GM10847 (cell line): ENCODE results near the gene BHLHE23.

Experiments used
- POLR2A ChIP-seq: IDR thresholded peaks from 2 replicates; pipeline ENCODE4 v1.6.1; 2011; ENCODE audit not compliant: insufficient read length; ENCODE audit errors: extremely low read depth

Gene BHLHE23

GRCh38 chr20:63006540-63007359 is at the start of gene BHLHE23:
Gene BHLHE23, minus strand, starts transcription at chr20:63006964. Its CDS starts 190 bp downstream, at chr20:63006774.
- no peak for TF ChIP-seq POLR2A

GRCh38 chr20:63055575-63056235 is 48.9 kb upstream of the BHLHE23 start:
- TF ChIP-seq POLR2A = no peak

- TF ChIP-seq POLR2A = no peak
Observed at GRCh38 chr20:63054681-63055240, 48.0 kb upstream of the BHLHE23 start.

GRCh38 chr20:63054103-63054474 is 47.3 kb upstream of the BHLHE23 start:
- no peak for TF ChIP-seq POLR2A

- TF ChIP-seq POLR2A = no peak
Observed at GRCh38 chr20:63053432-63054102, 46.8 kb upstream of the BHLHE23 start.

- no peak for TF ChIP-seq POLR2A
Observed at GRCh38 chr20:63052571-63053431, 46.0 kb upstream of the BHLHE23 start.

GRCh38 chr20:63051911-63052310 is 45.1 kb upstream of the BHLHE23 start:
- no peak for TF ChIP-seq POLR2A

- TF ChIP-seq POLR2A = no peak
Observed at GRCh38 chr20:63051186-63051860, 44.6 kb upstream of the BHLHE23 start.

GRCh38 chr20:63050406-63050805 is 43.6 kb upstream of the BHLHE23 start:
- no peak for TF ChIP-seq POLR2A

GRCh38 chr20:63049561-63050221 is 42.9 kb upstream of the BHLHE23 start:
- TF ChIP-seq POLR2A = no peak

- TF ChIP-seq POLR2A = no peak
Observed at GRCh38 chr20:63049191-63049518, 42.4 kb upstream of the BHLHE23 start.

- no peak for TF ChIP-seq POLR2A
Observed at GRCh38 chr20:63048516-63049190, 41.9 kb upstream of the BHLHE23 start.

GRCh38 chr20:63047946-63048345 is 41.2 kb upstream of the BHLHE23 start:
- no peak for TF ChIP-seq POLR2A
